C4-2B (cell line): ENCODE results near the gene RAB15.

ENCODE experiments used
- CTCF ChIP-seq: fragments of 450-650 bp; conservative IDR thresholded peaks from 2 replicates; pipeline ENCODE4 v1.5.1; 2017; ENCODE audit warnings: mild to moderate bottlenecking
- ZFX ChIP-seq: fragments of 450-650 bp; IDR thresholded peaks from 2 replicates; pipeline ENCODE4 v1.6.1; 2017

GRCh38 chr14:64919215-64919614, 52.9 kb downstream of the RAB15 start:
- TF ChIP-seq CTCF, result no peak
- no peak for TF ChIP-seq ZFX
